ENCODE data around the gene ADAMTS10.

The ADAMTS10 gene

GRCh38 chr19:8537099-8537498, 73.4 kb downstream of the ADAMTS10 start:
- TF ChIP-seq CTCF (IDR thresholded peaks at IDR 0.05; ENCODE audit: low read depth, low read length), result no peak

GRCh38 chr19:8536282-8536681, 74.2 kb downstream of the ADAMTS10 start:
- TF ChIP-seq CTCF (IDR thresholded peaks at IDR 0.05; ENCODE audit: low read depth, low read length), result no peak
- no peak for DNase-seq (ENCODE audit: extremely low read depth, low read depth)

More at GRCh38 chr19:8537099-8537498, 73.4 kb downstream of the ADAMTS10 start:
- DNase-seq (ENCODE audit: extremely low read depth, low read depth), result no peak

- no peak for DNase-seq (ENCODE audit: extremely low read depth, low read depth)
- no peak for TF ChIP-seq CTCF (IDR thresholded peaks at IDR 0.05; ENCODE audit: low read depth, low read length)
These were observed 78.3 kb downstream of the ADAMTS10 start for GRCh38 chr19:8532225-8532624.

GRCh38 chr19:8531470-8531869, 79.0 kb downstream of the ADAMTS10 start:
- TF ChIP-seq CTCF (IDR thresholded peaks at IDR 0.05; ENCODE audit: low read depth, low read length), result no peak
- DNase-seq (ENCODE audit: extremely low read depth, low read depth), result no peak
